Stomach (tissue), 4 donors: ENCODE measurements around the gene TSPAN11.

Experiments
- EP300 ChIP-seq: sonication (generic); formaldehyde crosslinking; IDR thresholded peaks from one replicate; pipeline ENCODE4 v1.6.1; 2017; ENCODE audit warnings: antibody characterized with exemption
- POLR2A ChIP-seq, 4 donors: fragments of 450-650 bp; IDR thresholded peaks; one replicate each; pipeline ENCODE4 v1.6.1; 2016; ENCODE audit warnings: antibody characterized with exemption in 4 of 4, control low read depth in 2 of 4, mild to moderate bottlenecking in 1 of 4, moderate library complexity in 1 of 4
- POLR2AphosphoS5 ChIP-seq, 3 donors: sonication (generic); formaldehyde crosslinking; IDR thresholded peaks; one replicate each; pipeline ENCODE4 v1.6.1; 2016; ENCODE audit warnings: antibody characterized with exemption in 3 of 3
- TF ChIP-seq, protein P1 (sequence below), 7 experiments: fragments of 450-650 bp in 4 of 7; fragments of 200-600 bp in 3 of 7; sonication (generic) in 3 of 7; IDR thresholded peaks; one replicate each; pipeline ENCODE4 v1.5.1; 2016 to 2019; ENCODE audit warnings: antibody characterized with exemption in 7 of 7, control low read depth in 2 of 7, mild to moderate bottlenecking in 1 of 7

DNA sequence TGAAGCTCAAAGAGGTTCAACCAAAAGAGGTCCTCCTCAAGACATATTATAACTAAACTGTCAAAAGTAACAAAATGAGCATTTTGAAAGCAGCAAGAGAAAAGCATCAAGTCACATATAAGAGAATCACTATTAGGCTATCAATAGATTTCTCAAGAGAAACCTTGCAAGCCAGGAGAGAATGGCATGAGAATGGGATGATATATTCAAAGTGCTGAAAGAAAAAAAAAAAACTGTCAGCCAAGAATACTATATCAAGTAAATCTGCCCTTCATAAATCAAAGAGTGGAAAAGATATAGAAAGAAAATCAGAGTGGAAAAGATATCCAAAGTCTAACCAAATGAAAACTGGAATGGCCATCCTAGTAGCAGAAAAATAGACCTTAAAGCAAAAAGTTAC, 39.3 kb upstream of the TSPAN11 start:
- no peak for TF ChIP-seq POLR2A (IDR thresholded peaks at IDR 0.05)
- no peak for TF ChIP-seq EP300
- TF ChIP-seq, protein P1, sequence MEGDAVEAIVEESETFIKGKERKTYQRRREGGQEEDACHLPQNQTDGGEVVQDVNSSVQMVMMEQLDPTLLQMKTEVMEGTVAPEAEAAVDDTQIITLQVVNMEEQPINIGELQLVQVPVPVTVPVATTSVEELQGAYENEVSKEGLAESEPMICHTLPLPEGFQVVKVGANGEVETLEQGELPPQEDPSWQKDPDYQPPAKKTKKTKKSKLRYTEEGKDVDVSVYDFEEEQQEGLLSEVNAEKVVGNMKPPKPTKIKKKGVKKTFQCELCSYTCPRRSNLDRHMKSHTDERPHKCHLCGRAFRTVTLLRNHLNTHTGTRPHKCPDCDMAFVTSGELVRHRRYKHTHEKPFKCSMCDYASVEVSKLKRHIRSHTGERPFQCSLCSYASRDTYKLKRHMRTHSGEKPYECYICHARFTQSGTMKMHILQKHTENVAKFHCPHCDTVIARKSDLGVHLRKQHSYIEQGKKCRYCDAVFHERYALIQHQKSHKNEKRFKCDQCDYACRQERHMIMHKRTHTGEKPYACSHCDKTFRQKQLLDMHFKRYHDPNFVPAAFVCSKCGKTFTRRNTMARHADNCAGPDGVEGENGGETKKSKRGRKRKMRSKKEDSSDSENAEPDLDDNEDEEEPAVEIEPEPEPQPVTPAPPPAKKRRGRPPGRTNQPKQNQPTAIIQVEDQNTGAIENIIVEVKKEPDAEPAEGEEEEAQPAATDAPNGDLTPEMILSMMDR (IDR thresholded peaks at IDR 0.05) = no peak
- no peak for TF ChIP-seq POLR2AphosphoS5 (IDR thresholded peaks at IDR 0.05)
